Vagina (tissue), 2 donors: ENCODE measurements around the gene RIPPLY3. TPM values are rescaled to one million over a fixed set of nuclear protein-coding genes. Genes with fewer than 3 reads are reported as not detected.

ENCODE experiments used
- DNase-seq, 2 donors: peaks; one replicate each; pipeline ENCODE4 v3.0.0-alpha.2; 2017; ENCODE audit errors: extremely low spot score in 2 of 2
- H3K27ac ChIP-seq: fragments of 200-600 bp; sonication (generic); one replicate; pipeline ENCODE4 v1.5.1; 2019
- H3K27me3 ChIP-seq: fragments of 200-600 bp; sonication (generic); one replicate; pipeline ENCODE4 v1.5.1; 2019
- H3K36me3 ChIP-seq, 2 donors: fragments of 200-600 bp; sonication (generic); one replicate each; pipeline ENCODE4 v1.5.1; 2017 to 2019
- H3K4me1 ChIP-seq: fragments of 200-600 bp; sonication (generic); one replicate; pipeline ENCODE4 v1.5.1; 2019
- H3K4me3 ChIP-seq, 2 donors: fragments of 200-600 bp; sonication (generic); 1 replicate in 1 of 2; 2 replicates in 1 of 2; pipeline ENCODE4 v1.5.1; 2016 to 2019
- H3K9me3 ChIP-seq: fragments of 200-600 bp; sonication (generic); one replicate; pipeline ENCODE4 v1.5.1; 2019
- CTCF ChIP-seq, 3 experiments: fragments of 450-650 bp in 2 of 3; fragments of 200-600 bp in 1 of 3; sonication (generic) in 1 of 3; IDR thresholded peaks; one replicate each; pipeline ENCODE4 v1.5.1; 2017 to 2019; ENCODE audit warnings: antibody characterized with exemption in 3 of 3, mild to moderate bottlenecking in 2 of 3, moderate library complexity in 2 of 3
- POLR2A ChIP-seq, 2 donors: fragments of 450-650 bp; IDR thresholded peaks; one replicate each; pipeline ENCODE4 v1.6.1; 2017; ENCODE audit warnings: antibody characterized with exemption in 2 of 2, mild to moderate bottlenecking in 2 of 2, moderate library complexity in 2 of 2
- POLR2AphosphoS5 ChIP-seq, 2 donors: sonication (generic); formaldehyde crosslinking; IDR thresholded peaks; one replicate each; pipeline ENCODE4 v1.9.0; 2017; ENCODE audit warnings: antibody characterized with exemption in 2 of 2, mild to moderate bottlenecking in 2 of 2, low read depth in 1 of 2; ENCODE audit not compliant: insufficient read depth in 1 of 2
- intact Hi-C: fragments of 100-400 bp; cut with DNase I; formaldehyde crosslinking; loops from one replicate; pipeline ENCODE4 v1.15.1; 2023
- total RNA-seq: library from RNA; depleted of rRNA; stranded (reverse); fragments of >200 nt; gene quantifications from one replicate; pipeline ENCODE4 v1.2.3, GENCODE V29; 2016

The RIPPLY3 gene
- total RNA-seq, 1 donor from 2014 or later = not detected

GRCh38 chr21:36981977-36982700 lies 24.4 kb upstream of the RIPPLY3 start:
- H3K9me3 ChIP-seq = no peaks in the 10 kb centered on the region
- no peak for TF ChIP-seq POLR2AphosphoS5 (IDR thresholded peaks at IDR 0.05; ENCODE audit: insufficient read depth in 1 of 2, low read depth in 1 of 2)
- TF ChIP-seq POLR2A (IDR thresholded peaks at IDR 0.05) = no peak
- no peak for TF ChIP-seq CTCF (IDR thresholded peaks at IDR 0.05)
- H3K27me3 ChIP-seq = no peaks in the 10 kb centered on the region
- peaks cover 18% of the 10 kb centered on the region for H3K4me1 ChIP-seq
- DNase-seq = no peak
- H3K27ac ChIP-seq = no peak overlapping the region
- H3K4me3 ChIP-seq = no peak overlapping the region
- no peaks in the 10 kb centered on the region for H3K36me3 ChIP-seq
- intact Hi-C loops = no loop called here

GRCh38 chr21:36985751-36986594 lies 20.5 kb upstream of the RIPPLY3 start:
- no peak for TF ChIP-seq POLR2AphosphoS5 (IDR thresholded peaks at IDR 0.05; ENCODE audit: insufficient read depth in 1 of 2, low read depth in 1 of 2)
- TF ChIP-seq CTCF (IDR thresholded peaks at IDR 0.05) = no peak
- TF ChIP-seq POLR2A (IDR thresholded peaks at IDR 0.05) = no peak
- no peak overlapping the region for H3K4me3 ChIP-seq
- H3K4me1 ChIP-seq = peaks cover 7% of the 10 kb centered on the region
- no peaks in the 10 kb centered on the region for H3K9me3 ChIP-seq
- intact Hi-C loops = no loop called here
- H3K36me3 ChIP-seq = no peaks in the 10 kb centered on the region
- no peak for DNase-seq
- H3K27ac ChIP-seq = no peak overlapping the region
- no peaks in the 10 kb centered on the region for H3K27me3 ChIP-seq

- Histone ChIP-seq H3K27ac (no peak overlapping the region), H3K27me3 (no peaks in the 10 kb centered on the region), H3K36me3 (no peaks in the 10 kb centered on the region), H3K9me3 (no peaks in the 10 kb centered on the region), H3K4me3 (no peak overlapping the region), H3K4me1 (peaks cover 6% of the 10 kb centered on the region)
- TF ChIP-seq POLR2A (IDR thresholded peaks at IDR 0.05) = no peak
- no peak for TF ChIP-seq CTCF (IDR thresholded peaks at IDR 0.05)
- no peak for TF ChIP-seq POLR2AphosphoS5 (IDR thresholded peaks at IDR 0.05; ENCODE audit: insufficient read depth in 1 of 2, low read depth in 1 of 2)
- intact Hi-C loops = loop anchor here (2.0 kb wide), 1 partner anchor 85 kb away; the partner anchor contains the start of genes PIGP and TTC3
- no peak for DNase-seq
These were observed 18.7 kb upstream of the RIPPLY3 start for GRCh38 chr21:36987845-36988244.

- H3K4me1 ChIP-seq = peaks cover 6% of the 10 kb centered on the region
- no peaks in the 10 kb centered on the region for H3K9me3 ChIP-seq
- no peak overlapping the region for H3K4me3 ChIP-seq
- DNase-seq = no peak
- H3K27me3 ChIP-seq = no peaks in the 10 kb centered on the region
- intact Hi-C loops = loop anchor here (2.0 kb wide), 1 partner anchor 84 kb away; the partner anchor contains the start of genes PIGP and TTC3
- no peak overlapping the region for H3K27ac ChIP-seq
- no peak for TF ChIP-seq POLR2A (IDR thresholded peaks at IDR 0.05)
- no peak for TF ChIP-seq POLR2AphosphoS5 (IDR thresholded peaks at IDR 0.05; ENCODE audit: insufficient read depth in 1 of 2, low read depth in 1 of 2)
- TF ChIP-seq CTCF (IDR thresholded peaks at IDR 0.05) = no peak
- no peaks in the 10 kb centered on the region for H3K36me3 ChIP-seq
These were observed 18.0 kb upstream of the RIPPLY3 start for GRCh38 chr21:36988536-36988935.
